RWPE1 (cell line): ENCODE results near the gene USP21.
A peak's percentile ranks its signal among the peaks of the same experiment; 100 is the strongest.

Source experiments
- CTCF ChIA-PET: fragments of 350-600 bp; sonication (Branson Sonifier 250); formaldehyde crosslinking; extraction: SDS; loops from one replicate; lab custom pipeline; 2021; lab: Yijun Ruan, JAX
- POLR2A ChIA-PET: fragments of 400-600 bp; formaldehyde crosslinking; extraction: SDS; loops from one replicate; lab custom pipeline; 2020; ENCODE audit warnings: antibody characterized with exemption; ENCODE audit not compliant: low non-redundant PET; lab: Yijun Ruan, JAX
- DNase-seq: peaks from one replicate; pipeline ENCODE4 v3.0.0; 2012; ENCODE audit warnings: low spot score
- H3K27ac ChIP-seq: fragments of 450-650 bp; 2 replicates; pipeline ENCODE4 v1.5.1; 2017
- TF ChIP-seq, protein P1 (sequence below): fragments of 450-650 bp; conservative IDR thresholded peaks from 2 replicates; pipeline ENCODE4 v1.5.1; 2017; ENCODE audit warnings: low read depth, mild to moderate bottlenecking

The USP21 gene

DNA sequence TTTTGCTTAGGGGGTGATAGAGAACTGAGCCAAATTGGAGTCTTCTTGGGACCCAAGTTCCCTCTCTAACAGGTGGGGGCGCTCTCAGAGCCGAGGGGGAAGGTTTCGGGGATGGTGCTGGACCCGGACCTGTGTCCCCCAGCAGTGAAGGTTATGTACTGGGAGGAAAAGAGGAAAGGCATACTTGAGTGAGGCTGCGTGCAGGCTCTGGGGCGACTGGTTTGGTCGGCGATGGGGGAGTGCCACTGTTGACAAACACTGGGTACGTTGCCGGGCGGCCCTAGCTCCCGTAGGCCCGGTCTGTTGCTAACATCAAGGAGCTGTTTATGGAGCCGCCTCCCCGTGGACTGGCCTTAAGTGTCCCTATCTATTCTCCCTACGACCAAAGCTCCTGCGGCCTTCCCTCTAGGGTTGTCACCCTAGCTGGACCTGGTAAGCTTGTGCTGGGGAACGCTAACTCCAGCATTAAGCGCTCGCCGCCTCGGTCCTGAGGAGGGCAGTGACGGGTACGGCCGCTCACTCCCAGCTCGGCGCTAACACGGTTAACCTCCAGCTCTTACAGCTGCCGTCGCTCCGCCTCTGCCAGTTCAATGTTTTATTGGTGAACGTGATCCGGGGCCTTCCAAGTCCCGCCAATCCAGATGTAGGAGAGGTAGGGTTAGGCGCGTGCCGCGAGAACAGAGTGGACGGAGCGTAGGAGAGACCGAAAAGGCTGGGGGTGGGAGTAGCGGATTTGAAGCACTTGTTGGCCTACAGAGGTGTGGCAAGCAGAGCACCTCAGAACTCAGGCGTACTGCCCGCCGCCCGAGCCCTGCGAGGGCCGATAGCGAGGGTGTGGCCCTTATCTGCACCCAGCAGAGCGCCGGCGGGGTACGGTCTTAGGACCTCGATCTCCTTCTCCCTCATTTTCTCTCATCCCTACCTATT, 6.7 kb downstream of the USP21 start, which contains the start of gene PPOX:
TSS of gene PPOX (plus strand) at position 685 of the 927 bp plus-strand sequence. CDS start 422 bp downstream, outside the sequence.
- H3K27ac ChIP-seq: peak within 1 kb of the TSS; percentile 84
- TF ChIP-seq, protein P1, sequence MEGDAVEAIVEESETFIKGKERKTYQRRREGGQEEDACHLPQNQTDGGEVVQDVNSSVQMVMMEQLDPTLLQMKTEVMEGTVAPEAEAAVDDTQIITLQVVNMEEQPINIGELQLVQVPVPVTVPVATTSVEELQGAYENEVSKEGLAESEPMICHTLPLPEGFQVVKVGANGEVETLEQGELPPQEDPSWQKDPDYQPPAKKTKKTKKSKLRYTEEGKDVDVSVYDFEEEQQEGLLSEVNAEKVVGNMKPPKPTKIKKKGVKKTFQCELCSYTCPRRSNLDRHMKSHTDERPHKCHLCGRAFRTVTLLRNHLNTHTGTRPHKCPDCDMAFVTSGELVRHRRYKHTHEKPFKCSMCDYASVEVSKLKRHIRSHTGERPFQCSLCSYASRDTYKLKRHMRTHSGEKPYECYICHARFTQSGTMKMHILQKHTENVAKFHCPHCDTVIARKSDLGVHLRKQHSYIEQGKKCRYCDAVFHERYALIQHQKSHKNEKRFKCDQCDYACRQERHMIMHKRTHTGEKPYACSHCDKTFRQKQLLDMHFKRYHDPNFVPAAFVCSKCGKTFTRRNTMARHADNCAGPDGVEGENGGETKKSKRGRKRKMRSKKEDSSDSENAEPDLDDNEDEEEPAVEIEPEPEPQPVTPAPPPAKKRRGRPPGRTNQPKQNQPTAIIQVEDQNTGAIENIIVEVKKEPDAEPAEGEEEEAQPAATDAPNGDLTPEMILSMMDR: peak; percentile 71
- peak; percentile 94 for DNase-seq
- ChIA-PET CTCF (interaction anchor here (0.6 kb wide), 2 partner anchors 15 to 28 kb away, joined by 4 read pairs; no protein-coding TSS in a partner anchor), POLR2A (interaction anchor here (0.6 to 1.3 kb wide), 2 partner anchors 13 to 169 kb away, joined by 3 to 6 read pairs; partner anchors contain the start of gene UFC1)

DNA sequence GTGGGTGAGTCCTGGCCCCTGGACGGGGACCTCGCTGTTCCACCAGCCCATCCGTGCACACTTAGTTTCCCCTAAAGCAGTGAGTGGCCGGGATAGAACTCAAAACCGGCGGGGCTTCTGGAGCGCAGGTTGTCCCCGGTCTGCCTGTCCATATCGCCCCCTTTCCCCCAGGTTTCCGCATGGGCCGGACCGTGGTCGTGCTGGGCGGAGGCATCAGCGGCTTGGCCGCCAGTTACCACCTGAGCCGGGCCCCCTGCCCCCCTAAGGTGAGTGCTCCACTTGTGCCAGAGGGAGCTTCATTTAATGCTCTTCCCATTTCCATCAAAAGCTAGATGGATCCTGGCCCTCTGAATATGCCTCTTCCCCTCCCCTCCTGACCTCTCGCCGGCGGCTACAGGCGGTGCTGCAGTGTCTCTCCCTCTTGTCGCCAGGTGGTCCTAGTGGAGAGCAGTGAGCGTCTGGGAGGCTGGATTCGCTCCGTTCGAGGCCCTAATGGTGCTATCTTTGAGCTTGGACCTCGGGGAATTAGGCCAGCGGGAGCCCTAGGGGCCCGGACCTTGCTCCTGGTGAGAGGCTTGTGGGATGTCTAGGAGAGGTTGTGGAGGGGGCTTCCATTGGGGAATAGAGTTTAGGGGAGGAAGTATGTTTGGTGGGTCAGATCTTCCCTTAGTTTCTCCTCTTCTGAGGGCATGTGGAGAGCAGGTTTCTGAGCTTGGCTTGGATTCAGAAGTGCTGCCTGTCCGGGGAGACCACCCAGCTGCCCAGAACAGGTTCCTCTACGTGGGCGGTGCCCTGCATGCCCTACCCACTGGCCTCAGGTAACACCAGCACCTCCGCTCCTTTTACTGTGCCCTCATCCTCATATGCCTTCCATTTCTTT, 7.6 kb downstream of the USP21 start:
- POLR2A ChIA-PET: no interaction called here
- DNase-seq: no peak
- TF ChIP-seq, protein P1: no peak
- CTCF ChIA-PET: no interaction called here
- H3K27ac ChIP-seq: peak overlapping the region; percentile 84

DNA sequence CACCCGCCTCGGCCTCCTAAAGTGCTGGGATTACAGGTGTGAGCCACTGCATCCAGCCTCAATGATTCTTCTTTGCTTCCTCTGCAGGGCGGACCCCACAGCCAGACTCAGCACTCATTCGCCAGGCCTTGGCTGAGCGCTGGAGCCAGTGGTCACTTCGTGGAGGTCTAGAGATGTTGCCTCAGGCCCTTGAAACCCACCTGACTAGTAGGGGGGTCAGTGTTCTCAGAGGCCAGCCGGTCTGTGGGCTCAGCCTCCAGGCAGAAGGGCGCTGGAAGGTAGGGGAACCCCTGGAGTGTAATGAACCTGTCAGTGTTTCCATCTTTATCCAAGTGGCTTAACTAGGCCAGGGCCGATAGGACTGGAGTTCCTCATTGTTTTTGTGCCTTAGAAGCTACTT, 9.6 kb downstream of the USP21 start:
- ChIA-PET POLR2A (no interaction called here), CTCF (no interaction called here)
- DNase-seq: no peak
- peak overlapping the region; percentile 39 for H3K27ac ChIP-seq
- TF ChIP-seq, protein P1: no peak

DNA sequence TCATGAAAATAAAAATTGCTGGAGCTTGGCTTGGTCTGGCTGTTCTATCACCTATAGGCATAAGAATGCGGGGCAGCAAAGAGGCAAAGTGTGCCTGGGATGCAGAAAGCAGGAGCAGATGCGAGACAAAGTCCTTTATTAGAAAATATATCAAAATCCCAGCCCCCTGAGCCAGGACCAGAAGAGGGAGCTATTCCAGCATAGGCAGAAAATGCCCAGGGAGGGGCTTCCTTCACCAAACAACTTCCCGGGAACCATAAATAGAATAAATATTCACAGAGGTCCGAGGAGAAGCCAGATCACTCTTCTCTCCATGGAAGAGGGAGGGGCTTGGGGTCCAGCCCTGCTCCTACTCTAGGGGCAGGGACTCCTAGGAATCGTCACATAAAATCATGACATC, 11.9 kb downstream of the USP21 start:
- POLR2A ChIA-PET: no interaction called here
- TF ChIP-seq, protein P1: no peak
- CTCF ChIA-PET: interaction anchor here (0.8 to 0.9 kb wide), 2 partner anchors 21 to 211 kb away, joined by 3 read pairs; no protein-coding TSS in a partner anchor
- H3K27ac ChIP-seq: peak overlapping the region; percentile 6; the same call in 1 of the 2 replicates
- DNase-seq: no peak

DNA sequence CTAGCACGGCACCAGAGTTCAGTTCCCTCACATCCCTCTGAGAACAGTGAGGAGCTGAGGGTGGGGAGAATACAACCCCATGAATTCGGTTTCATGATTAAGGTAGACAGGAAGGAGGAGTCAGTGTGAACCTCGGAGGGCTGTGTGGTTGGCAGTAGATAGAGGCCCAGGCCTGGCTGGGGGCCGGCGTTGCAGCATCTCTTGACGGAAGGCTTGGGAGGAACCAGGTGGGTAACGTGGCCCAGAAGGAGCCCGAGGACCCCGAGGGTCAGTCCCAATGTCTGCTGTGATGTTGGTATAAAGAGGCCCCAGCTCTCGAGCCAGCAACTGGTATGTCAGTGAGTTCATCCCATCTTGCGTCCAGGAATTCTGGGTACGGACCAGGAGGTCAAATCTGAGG, 12.4 kb downstream of the USP21 start:
- CTCF ChIA-PET: interaction anchor here (0.9 kb wide), 1 partner anchor 210 kb away, joined by 3 read pairs; no protein-coding TSS in a partner anchor
- TF ChIP-seq, protein P1: no peak
- H3K27ac ChIP-seq: peak overlapping the region; percentile 6; the same call in 1 of the 2 replicates
- DNase-seq: no peak
- POLR2A ChIA-PET: no interaction called here

DNA sequence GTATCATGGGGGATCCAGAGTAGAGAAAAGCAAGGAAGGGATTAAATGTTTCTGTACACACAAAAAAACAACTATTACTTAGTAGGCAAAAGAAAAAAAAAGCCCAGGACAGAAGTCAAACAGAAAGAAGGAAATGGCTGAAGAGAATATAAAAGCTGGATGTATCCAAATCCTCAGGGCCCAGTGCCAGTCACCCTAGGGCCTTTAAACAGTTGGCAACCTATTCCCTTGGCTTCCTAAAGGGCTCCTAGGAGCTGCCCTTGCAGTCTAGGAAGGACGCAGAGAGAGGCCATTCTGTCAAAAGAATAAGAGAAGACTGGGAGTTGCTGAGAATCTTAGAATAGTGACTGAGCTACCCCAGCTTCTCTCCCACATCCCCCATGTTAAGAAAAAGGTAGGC, 13.0 kb downstream of the USP21 start:
- ChIA-PET POLR2A (no interaction called here), CTCF (no interaction called here)
- TF ChIP-seq, protein P1: no peak
- no peak for DNase-seq
- H3K27ac ChIP-seq: no peak overlapping the region
